GM04503 (cell line): ENCODE measurements around the gene EIF4G2.
A peak's percentile ranks its signal among the peaks of the same experiment; 100 is the strongest.
"Not testable (repeated sequence)": the region's sequence is repeated elsewhere in the genome, so short reads cannot be mapped to it uniquely, and the experiment has no call there.

Experiments used
- DNase-seq: peaks from one replicate; pipeline ENCODE4 v3.0.0-alpha.2; 2012; ENCODE audit warnings: low read depth

Gene EIF4G2

DNA sequence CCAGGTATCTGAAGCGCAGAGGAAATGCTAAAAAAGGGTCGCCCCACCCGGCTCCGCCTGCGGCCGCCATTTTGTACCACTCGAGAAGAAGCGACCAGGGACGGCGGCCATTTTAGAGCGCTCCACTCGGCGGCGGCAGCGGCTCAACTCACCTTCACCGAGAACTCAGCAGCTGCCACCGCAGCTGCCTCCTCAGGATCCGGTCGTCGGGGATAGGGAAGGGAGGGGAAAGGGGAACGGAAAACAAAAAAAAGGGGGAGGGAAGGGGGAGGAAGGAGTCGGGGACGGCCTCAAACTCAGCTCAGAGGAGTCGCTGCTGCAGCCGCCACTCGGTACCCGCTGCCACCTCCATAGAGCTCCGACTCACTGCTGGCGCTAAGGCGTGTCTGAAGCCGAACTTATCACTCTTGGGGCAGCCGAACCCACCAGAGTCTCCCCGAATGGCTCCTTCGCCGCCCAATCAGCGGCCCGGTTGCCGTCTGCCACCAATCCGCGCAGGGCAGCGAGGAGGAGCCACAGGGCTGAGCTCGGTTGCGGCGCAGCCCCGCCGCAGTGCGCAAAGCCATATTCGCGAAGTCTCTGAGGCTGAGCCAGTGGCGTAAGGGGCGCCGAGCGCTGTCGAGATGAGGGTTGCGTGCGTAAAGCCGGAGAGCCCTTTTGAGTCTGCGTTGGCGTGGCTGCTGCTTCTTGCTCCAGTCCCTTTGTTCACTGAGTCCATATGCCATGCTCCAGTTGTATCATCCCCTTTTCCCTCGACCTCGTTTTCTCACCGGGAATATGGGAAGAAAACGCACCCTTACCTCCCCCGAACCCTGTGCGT is at the start of gene EIF4G2:
EIF4G2 (minus strand) TSS at position 374 of the 820 bp plus-strand sequence.
- DNase-seq: peak; percentile 93

DNA sequence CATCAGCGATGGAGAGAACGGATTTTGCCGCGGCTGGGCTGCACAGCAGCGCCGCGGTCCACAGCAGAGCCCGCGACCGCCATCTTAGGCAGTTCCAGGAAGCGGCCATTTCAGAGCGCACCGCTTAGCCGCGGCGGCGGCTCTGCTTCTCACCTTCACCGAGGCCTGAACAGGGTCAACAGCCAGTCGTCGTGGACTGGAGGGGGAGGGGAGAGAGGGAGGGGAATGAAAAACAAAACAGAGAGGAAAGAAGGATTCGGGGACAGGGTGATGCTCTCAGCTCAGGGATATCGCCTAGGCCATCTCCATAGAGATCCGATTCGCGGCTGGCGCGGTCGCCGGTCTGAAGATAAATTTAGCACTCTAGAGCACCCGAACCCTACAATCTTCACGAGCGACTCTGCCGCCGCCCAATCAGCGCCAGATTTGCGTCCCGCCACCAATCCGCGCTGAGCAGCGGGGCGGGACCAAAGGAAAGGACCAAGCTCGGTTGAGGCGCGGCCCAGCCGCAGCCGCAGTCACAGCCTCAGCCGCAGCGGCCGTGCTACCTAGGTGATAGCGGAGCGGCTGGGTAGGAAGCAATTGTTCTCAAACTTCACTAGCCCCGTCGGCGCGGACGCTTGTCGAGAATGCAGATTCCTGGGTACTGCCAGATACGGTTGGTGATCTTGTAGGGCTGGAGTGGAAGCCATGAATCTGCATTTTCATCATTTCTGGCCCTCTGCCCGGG is 49.1 kb upstream of the EIF4G2 start, which contains the start of gene ZBED5:
ZBED5 (minus strand) TSS at position 345 of the 730 bp plus-strand sequence. CDS start 3,108 bp downstream, outside the sequence.
- peak; percentile 92 for DNase-seq

DNA sequence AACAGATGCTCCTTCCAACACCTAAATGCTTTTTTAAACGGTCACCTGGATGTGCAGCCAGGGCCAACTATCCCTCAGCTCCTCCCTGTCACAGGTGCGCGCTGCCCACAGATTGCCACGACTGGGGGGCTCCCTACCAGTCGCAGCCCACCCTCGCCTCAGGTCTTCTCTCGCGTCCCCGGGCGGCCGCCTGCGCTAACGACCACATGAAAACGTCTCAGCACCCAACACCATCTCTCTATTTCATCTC is 48.7 kb upstream of the EIF4G2 start:
- no peak for DNase-seq

DNA sequence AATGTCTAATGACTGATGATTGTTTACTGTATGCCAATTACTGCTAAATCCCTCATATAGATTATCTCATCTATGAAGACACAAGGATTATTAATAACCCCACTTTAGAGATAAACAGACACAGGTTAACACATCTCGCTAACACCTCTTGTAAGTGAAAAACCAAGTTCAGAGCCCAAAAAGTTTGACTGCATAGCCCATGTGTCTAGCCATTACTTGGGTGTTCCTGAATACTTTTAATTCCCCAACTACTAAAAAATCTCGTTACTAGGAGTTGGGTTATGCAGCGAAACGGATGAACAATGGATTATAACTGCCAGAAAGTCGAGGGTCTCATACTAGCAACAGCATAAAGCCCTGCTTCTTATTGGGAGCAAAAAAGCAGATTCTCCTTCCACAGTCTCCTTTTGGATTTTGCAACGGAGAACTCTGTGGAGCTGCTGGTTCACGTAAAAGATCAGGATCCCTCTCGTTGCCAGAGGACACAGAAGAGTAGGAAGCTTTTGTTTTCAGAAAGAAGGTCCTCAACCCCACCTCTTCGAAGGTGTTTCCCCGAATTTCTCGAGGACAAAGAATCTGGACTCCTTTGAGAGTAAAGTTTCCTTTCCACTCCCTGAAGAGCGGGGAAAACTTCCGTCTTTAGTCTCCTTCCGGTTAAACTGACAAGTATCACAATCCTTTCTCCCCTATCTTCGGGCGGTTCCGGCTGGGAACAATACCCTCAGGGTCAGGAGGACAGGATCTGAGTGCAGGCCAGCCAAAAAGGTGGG is 48.1 kb upstream of the EIF4G2 start:
- DNase-seq: no peak

DNA sequence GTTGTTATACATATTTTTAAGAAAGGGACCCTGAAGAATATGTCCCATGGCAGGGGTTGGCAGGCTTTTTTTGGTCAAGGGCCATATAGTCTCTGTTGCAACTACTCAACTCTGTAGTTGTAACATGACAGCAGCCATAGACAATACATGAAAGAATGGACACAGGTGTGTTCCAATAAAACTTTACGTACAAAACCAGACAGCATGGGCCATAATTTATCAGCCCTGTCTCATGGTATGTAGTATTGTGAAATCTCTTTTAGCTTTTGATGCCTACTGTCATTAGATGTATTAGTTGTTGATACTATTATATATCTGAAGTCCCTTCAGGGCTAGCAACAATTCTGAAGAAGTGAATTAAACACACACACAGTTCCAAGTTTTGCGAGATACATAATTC is 46.6 kb upstream of the EIF4G2 start:
- DNase-seq: no peak

DNA sequence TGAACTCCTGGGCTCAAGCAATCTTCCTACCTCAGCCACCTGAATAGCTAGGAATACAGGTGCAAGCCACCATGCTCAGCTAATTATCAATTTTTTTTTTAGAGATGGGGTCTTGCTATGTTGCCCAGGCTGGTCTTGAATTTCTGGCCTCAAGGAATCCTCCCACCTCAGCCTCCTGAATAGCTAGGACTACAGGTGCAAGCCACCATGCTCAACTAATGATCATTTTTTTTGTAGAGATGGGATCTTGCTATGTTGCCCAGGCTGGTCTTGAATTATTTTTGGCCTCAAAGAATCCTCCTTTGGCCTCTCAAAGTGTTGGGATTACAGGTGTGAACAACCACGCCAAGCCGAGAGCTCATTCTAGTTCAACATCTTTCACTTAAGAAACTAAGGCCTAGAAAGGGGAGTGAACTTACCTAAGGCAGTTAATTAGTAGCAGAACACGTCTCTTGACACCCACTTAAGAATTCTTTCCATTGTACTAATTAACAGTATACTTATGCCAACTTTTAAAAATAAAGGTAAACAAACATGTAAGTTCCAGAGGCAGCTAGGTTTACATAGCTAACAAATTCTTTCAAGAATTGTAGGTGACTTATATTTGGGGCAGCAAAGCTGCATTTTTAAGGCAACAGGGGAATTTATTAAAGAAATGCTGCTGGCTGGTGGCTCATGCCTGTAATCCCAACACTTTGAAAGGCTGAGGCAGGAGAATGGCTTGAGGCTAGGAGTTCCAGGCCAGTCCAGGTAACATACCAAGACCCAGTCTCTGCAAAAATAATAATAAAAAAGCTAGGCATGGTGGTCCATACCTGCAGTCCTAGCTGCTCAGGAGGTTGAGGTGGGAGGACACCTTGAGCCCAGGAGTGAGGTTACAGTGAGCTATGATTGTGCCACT is 39.5 kb upstream of the EIF4G2 start:
- DNase-seq: no peak

DNA sequence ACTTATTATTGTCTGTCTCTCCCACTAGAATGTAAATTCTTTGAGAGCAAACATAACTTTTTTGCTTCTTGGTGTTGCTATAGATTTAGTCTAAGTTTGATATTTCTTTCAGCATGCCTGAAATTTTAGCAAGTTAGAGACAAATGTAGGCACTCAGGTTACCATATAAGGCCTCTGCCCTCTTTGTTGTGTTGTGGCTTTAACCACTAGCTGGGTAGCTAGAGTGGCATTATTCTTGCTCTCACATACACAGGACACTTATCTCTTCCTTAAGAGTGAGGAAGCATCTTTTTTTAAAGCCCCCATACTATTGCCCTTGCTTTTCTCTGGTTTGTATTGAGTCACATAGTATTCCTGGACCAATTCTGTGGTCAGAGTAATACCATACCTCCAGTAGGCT is 37.9 kb upstream of the EIF4G2 start:
- DNase-seq: no peak

DNA sequence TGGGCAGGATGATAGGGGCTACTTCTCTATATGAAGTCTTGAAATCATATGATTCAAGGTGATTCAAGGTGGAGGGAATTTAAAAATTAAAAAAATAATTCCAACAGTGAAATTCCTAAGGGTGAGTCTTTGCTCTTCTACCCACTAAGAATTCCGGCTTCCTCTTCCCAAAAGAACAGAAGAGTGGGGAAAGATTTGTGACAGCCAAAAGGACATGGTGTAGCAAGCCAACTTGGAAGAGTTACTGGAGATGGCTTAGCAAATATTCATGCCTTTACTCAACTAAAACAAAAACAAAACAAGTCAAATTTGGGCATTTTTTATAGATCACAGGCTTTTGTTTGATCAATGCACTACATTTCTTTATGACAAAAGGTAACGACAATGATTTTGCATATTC is 36.9 kb upstream of the EIF4G2 start:
- no peak for DNase-seq

DNA sequence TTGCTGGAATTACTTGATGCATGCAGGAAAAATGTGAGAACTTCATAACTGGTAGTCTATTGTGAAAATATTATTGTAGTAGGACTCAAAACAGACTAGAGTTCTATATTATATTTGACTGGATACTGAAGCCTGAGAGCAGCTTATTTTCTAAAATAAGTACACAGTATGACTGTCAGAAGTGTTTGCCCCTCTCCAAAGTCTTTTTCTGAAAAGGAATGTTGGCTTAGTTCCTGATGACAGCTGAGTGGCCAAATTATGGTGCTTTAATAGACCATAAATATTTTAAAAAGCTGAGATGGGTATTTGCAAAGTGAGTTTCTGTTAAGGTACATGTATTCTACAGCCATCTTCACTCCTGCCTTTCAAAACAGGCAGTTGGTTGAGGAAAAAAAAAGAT is 36.1 kb upstream of the EIF4G2 start:
- no peak for DNase-seq

DNA sequence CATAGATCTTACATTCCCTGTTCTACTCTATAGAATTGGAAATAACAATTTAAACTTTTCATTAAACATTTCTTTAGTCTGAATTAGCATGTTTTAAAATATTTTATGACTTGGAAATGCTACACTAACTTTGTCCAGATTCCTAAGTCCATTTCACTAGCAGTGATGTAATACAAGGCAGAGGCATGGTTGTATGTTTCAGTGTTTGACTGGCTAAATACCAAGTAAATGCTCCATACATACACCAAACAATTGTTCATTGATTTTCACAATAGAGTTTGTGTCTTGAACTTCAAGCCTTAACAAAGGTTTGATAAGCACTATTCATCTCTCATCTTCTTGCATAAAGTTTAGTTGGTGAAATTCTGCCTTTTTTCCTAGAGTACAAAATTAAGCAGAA is 35.6 kb upstream of the EIF4G2 start:
- no peak for DNase-seq

DNA sequence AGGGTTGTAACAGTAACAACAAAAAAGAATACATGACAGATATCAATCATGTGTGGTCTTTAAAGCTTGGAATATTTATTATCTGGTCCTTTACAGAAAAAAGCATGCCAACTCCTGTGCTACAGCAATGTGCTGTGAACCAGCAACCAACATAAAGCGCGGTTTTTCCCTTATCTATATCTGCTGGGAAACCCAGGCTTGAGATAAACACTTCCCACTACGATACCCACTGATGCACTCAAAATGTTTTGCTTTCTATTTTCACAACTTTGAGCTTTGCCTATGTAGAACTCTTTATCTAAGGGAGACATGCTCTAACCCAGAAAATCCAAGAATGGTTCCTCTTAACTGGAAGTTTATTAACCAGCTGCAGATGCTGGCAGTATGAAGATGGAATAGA is 30.2 kb upstream of the EIF4G2 start:
- DNase-seq: no peak

DNA sequence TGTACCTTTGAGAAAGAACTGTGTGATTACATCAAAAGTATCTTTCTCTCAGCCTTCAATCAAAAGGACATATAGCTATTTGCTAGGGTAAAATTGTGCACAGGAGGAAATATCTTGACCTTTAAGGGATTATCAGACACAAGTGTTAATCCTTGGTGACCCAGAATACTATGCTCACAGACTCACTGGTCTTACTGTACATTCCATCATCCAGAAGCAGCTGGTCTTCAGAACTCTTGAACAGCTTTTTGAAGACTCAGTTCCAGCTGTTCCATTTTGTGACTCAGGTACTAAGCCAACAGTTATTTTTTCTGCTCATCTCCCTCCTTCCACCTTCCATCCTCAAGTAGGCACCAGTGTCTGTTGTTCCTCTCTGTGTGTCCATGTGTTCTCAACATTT is 29.4 kb upstream of the EIF4G2 start:
- DNase-seq: no peak

DNA sequence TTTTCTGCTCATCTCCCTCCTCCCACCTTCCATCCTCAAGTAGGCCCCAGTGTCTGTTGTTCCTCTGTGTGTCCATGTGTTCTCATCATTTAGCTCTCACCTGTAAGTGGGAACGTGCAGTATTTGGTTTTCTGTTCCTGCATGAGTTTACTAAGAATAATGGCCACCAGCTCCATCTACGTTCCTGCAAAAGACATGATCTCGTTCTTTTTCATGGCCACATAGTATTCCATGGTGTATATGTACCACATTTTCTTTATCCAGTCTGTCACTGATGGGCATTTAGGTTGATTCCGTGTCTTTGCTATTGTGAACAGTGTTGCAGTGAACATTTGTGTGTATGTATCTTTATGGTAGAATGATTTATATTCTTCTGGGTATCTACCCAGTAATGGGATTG is 28.2 kb upstream of the EIF4G2 start:
- not testable (repeated sequence) for DNase-seq

DNA sequence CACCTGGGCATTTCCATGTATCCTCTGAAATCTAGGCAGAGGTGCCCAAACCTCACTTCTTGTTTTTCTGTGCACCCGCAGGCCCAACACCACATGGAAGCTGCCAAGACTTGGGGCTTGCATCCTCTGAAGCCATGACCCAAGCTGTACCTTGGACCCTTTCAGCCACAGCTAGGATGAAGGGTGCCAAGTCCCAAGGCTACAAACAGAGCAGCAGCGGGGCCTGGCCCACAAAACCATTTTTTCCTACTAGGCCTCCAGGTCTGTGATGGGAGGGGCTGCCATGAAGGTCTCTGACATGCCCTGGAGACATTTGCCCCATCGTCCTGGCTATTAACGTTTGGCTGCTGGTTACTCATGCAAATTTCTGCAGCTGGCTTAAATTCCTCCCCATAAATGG is 20.4 kb upstream of the EIF4G2 start:
- DNase-seq: no peak

DNA sequence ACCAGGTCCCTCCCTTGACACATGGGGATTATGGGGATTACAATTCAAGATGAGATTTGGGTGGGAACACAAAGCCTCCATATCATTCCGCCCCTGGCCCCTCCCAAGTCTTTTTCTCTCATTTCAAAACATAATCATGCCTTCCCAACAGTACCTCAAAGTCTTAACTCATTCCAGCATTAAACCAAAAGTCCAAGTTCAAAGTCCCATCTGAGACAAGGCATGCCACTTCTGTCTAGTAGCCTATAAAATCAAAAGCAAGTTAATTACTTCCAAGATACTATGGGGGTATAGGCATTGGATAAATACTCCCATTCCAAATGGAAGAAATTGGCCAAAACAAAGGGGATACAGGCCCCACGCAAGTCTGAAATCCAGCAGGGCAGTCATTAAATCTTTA is 19.7 kb upstream of the EIF4G2 start:
- no peak for DNase-seq

DNA sequence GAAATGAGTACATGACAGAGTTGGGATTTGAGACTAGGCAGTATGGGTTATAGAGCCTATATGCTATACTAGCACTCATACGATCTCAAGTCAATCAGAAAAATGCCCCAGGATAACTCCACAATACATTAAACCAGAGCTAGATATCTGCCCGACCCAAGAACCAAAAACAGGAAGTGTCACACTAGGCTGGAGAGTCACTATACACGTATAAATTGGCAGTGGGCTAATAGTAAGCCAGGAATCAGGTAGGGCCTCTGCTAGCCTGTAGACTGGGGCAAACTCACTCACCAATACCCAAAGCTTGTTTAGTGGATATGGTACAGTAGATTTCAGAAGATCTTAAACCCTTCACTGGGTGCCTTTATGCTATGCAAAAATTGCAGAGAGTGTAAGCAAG is 16.2 kb upstream of the EIF4G2 start:
- no peak for DNase-seq

DNA sequence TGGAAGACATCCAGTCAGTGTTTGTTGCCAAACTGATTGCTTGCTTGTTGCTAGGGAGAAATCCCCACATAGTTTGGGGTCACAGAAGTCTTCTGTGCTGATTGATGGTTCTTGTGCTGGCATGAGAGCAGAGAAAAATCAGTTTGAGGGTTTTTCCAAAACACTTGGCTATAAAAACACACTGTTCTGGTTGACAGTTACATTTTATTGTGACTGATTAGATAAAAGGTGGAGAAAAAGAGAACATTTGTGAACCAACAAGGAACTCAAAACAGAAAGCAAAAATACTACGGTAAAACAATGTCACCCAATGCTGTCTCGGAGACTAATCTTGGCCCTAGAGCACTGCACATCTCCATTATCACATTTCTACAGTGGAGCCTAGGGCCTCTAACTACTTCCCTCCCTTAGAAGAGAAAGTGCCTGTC is 14.4 kb upstream of the EIF4G2 start:
- DNase-seq: no peak

DNA sequence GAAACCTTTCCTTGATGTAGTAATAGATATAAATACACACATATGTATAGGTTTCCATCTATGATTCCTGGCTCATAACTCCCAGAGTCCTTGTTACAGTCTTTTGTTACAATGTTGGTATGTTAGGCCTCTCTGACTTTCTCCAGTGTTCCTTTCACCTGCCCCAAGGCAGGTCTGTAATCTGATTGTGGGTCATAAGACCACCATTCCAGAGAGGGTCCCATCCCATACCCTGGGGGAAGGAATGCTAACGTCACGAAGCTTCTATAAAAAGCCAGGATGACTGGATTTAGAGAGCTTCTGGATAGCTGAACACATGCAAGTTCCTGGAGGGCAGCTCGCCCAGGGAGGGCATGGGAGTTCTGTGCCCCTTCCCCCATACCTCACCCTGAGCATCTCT is 13.8 kb upstream of the EIF4G2 start:
- DNase-seq: not testable (repeated sequence)

DNA sequence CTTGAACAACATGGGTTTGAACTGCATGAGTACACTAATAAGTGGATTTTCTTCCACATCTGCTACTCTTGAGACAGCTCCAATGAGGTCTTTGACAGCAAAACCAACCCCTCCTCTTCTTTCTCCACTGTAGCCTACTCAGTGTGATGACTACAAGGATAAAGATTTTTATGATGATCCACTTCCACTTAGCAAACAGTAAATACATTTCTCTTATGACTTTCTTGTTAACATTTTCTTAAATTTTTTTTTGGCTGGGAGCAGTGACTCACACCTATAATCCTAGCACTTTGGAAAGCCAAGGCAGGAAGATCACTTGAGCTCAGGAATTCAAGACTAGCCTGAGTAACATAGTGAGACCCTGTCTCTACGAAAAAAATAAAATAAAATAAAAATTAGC is 9.9 kb upstream of the EIF4G2 start:
- DNase-seq: peak; percentile 90

DNA sequence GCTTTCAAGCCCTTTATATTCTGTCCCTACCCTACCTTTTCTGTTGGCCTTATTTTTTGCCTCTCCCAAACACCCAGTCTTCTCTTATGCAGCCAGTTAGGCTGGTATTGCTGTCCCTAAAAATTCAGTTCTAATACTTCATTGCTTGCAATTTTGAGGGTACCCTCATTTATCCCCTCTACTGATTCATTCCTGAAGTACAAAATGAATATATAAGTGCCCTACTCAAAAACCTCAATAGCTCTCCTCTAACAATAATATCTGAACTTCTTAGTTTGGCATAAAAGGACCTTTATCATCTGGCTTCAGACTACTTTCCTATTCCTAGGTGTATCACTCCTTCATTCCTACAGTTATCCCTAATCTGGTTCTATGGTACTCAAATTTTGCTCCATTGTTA is 5.2 kb upstream of the EIF4G2 start:
- DNase-seq: no peak

DNA sequence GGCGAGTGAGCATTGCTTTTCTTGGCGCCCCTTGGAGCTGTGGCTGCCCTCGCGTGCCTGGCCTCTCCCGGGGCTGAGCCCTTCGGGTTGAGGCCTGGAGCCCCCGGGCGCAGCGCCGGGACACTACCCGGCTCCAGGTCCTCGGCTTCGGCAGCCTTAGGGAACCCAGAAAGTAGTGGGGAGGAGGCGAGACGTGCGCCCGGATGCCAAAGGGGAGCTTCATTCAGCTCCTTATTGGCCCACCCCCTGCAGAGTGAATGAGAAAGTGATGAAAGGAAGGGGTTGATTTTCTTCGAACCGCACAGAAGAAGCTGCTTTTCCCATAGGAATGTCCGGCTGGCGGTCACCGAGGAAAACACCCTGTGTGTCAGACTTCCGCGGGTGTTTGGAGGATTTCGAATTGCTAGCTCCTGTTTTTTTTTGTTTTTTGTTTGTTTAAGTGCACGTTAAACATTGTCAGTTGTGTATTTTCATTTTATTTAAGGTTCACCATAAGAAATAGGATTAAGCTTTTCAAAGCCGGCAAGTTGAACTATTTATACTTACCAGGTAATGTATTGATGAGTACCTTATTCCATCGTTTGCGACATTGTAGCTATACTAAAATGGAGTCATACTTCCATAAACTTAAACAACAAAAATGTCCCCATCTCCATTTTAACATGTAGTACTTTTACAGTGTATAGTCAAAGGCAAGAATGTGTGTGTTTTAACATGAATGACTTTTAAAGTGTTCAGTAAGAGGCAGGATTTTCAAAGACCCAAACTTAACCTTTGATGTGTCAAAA is 841 bp upstream of the EIF4G2 start:
- DNase-seq: peak; percentile 55
